ENCODE data around the gene RXRA. TPM values are rescaled to one million over a fixed set of nuclear protein-coding genes. Genes with fewer than 3 reads are reported as not detected.

RXRA gene
- total RNA-seq (2021; ENCODE audit: unreplicated experiment) = 31.6 TPM
- 45.8 TPM for polyA plus RNA-seq (2012; ENCODE audit: insufficient read length)
- percentile 49 among the genes with signal in this experiment for Bru-seq, nascent RNA
- BruChase-seq, experiment 1, labeled RNA remaining after a 2-hour chase = percentile 50 among the genes with signal in this experiment
- percentile 55 among the genes with signal in this experiment for BruChase-seq, experiment 2, labeled RNA remaining after a 6-hour chase
- long read RNA-seq, partial matches to known transcripts = 36 of 45 reads
- long read RNA-seq, other reads (novel, unspliced or antisense) = 5 of 45 reads

GRCh38 chr9:134325813-134326723, at the start of gene RXRA:
TSS of gene RXRA (plus strand) at chr9:134326455. CDS start at chr9:134326632, 177 bp downstream.
- in situ Hi-C loops (cut with HindIII; ENCODE audit: low pct_unique_long_range_greater_than_20kb, low sequenced_read_pairs) = no loop called here
- Histone ChIP-seq H3K36me3 (ENCODE audit: control insufficient read depth, insufficient read depth, low read length) (peaks cover 2% of the 10 kb centered on the region; the same call in 1 of the 2 replicates), H3K4me3 (ENCODE audit: low read depth in 2 of 2, low read length in 2 of 2) (peak within 1 kb of the TSS; percentile 56 to 71), H3K27ac (ENCODE audit: low read length) (peak within 1 kb of the TSS; percentile 84), H3K9me3 (ENCODE audit: control insufficient read depth, insufficient read depth, low read depth, low read length) (no peaks in the 10 kb centered on the region), H3K27me3 (ENCODE audit: control insufficient read depth, insufficient read depth, low read length) (no peaks in the 10 kb centered on the region), H3K4me1 (ENCODE audit: control insufficient read depth, insufficient read depth, low read length) (peaks cover 23% of the 10 kb centered on the region)
- ChIA-PET POLR2A (no interaction called here), CTCF (no interaction called here)
- peak; percentile 67 for ATAC-seq
- no peak for DNase-seq (ENCODE audit: low read depth, low spot score)
- BruUV-seq (replicated peaks) = no TSS peak
- intact Hi-C loops (cut with micrococcal nuclease; ENCODE audit: unreplicated experiment) = loop anchor here (10.0 kb wide), 1 partner anchor 151 kb away; no protein-coding TSS in a partner anchor
- no peak for TF ChIP-seq SIN3A (IDR thresholded peaks at IDR 0.05; ENCODE audit: borderline replicate concordance, insufficient read depth, low read depth, low read length)
- 0 out of 2 replicates have a peak, but pooled peaks have one; percentile 28 for TF ChIP-seq POLR2AphosphoS5 (IDR thresholded peaks at IDR 0.05; ENCODE audit: low read depth, low read length)

DNA sequence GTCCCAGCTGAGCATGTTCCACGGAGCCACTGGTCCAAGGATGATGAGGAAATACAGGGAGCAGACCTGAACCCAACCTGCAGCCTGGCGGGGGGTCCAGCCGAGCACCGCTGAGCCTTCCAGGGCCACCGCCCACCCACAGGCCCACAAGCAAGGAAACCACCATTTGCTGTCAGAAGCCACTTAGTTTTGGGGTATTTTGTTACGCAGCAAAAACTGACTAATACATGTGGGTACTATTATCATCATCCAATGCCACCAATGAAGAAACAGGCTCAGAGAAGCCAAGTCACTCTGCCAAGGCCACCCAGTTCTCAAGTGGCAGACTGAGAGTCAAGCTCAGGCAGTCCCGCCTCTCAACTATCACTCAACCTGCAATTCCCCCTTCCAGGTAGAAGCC, 48.0 kb upstream of the RXRA start:
- intact Hi-C loops (cut with micrococcal nuclease; ENCODE audit: unreplicated experiment) = no loop called here
- in situ Hi-C loops (cut with HindIII; ENCODE audit: low pct_unique_long_range_greater_than_20kb, low sequenced_read_pairs) = no loop called here
- H3K36me3 ChIP-seq (ENCODE audit: control insufficient read depth, insufficient read depth, low read length) = no peaks in the 10 kb centered on the region
- ChIA-PET POLR2A (no interaction called here), CTCF (no interaction called here)
- ATAC-seq = no peak
- no peak overlapping the region for H3K4me3 ChIP-seq (ENCODE audit: low read depth in 2 of 2, low read length in 2 of 2)
- no peaks in the 10 kb centered on the region for H3K9me3 ChIP-seq (ENCODE audit: control insufficient read depth, insufficient read depth, low read depth, low read length)
- DNase-seq (ENCODE audit: low read depth, low spot score) = no peak
- no peaks in the 10 kb centered on the region for H3K4me1 ChIP-seq (ENCODE audit: control insufficient read depth, insufficient read depth, low read length)
- H3K27ac ChIP-seq (ENCODE audit: low read length) = no peak overlapping the region
- H3K27me3 ChIP-seq (ENCODE audit: control insufficient read depth, insufficient read depth, low read length) = no peaks in the 10 kb centered on the region
- no peak for TF ChIP-seq SIN3A (IDR thresholded peaks at IDR 0.05; ENCODE audit: borderline replicate concordance, insufficient read depth, low read depth, low read length)
- BruUV-seq (replicated peaks) = no TSS peak

DNA sequence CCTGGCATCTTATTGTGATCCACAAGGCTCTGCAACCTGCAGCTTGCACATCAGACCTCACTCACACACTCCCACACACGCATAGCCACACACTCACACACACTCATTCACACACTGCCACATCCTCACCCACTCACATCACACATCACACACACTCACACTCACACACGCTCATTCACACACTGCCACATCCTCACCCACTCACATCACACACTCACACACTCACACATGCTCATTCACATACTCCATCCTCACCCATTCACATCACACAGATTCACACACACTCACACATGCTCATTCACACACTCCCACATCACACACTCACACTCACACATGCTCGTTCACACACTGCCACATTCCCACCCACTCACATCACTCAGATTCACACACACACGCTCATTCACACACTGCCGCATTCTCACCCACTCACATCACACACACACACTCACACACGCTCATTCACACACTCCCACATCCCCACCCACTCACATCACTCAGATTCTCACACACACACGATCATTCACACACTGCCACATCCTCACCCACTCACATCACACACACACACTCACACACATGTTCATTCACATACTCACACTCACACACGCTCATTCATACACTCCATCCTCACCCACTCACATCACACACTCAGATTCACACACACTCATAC, 47.1 kb upstream of the RXRA start:
- ChIA-PET CTCF (no interaction called here), POLR2A (no interaction called here)
- H3K4me1 ChIP-seq (ENCODE audit: control insufficient read depth, insufficient read depth, low read length) = no peaks in the 10 kb centered on the region
- no peaks in the 10 kb centered on the region for H3K9me3 ChIP-seq (ENCODE audit: control insufficient read depth, insufficient read depth, low read depth, low read length)
- TF ChIP-seq SIN3A (IDR thresholded peaks at IDR 0.05; ENCODE audit: borderline replicate concordance, insufficient read depth, low read depth, low read length) (no peak), REST (IDR thresholded peaks at IDR 0.05; ENCODE audit: insufficient read depth in 1 of 2, low read depth in 2 of 2, low read length in 1 of 2) (no peak), POLR2AphosphoS5 (IDR thresholded peaks at IDR 0.05; ENCODE audit: low read depth, low read length) (no peak), CTCF (IDR thresholded peaks at IDR 0.05) (no peak), TCF7L2 (IDR thresholded peaks at IDR 0.05; ENCODE audit: low read depth, low read length) (no peak)
- DNase-seq (ENCODE audit: low read depth, low spot score) = no peak
- H3K27ac ChIP-seq (ENCODE audit: low read length) = no peak overlapping the region
- in situ Hi-C loops (cut with HindIII; ENCODE audit: low pct_unique_long_range_greater_than_20kb, low sequenced_read_pairs) = no loop called here
- H3K36me3 ChIP-seq (ENCODE audit: control insufficient read depth, insufficient read depth, low read length) = no peaks in the 10 kb centered on the region
- no peaks in the 10 kb centered on the region for H3K27me3 ChIP-seq (ENCODE audit: control insufficient read depth, insufficient read depth, low read length)
- ATAC-seq = no peak
- no peak overlapping the region for H3K4me3 ChIP-seq (ENCODE audit: low read depth in 2 of 2, low read length in 2 of 2)
- intact Hi-C loops (cut with micrococcal nuclease; ENCODE audit: unreplicated experiment) = no loop called here
- BruUV-seq (replicated peaks) = no TSS peak

All from Panc1 (cell line).